ENCODE results near the gene MGST1. TPM values are rescaled to one million over a fixed set of nuclear protein-coding genes. Genes with fewer than 3 reads are reported as not detected.

Gene MGST1
- polyA plus RNA-seq, 3 donors from 2014 or later = 0.63 to 9.1 (median 3.5) TPM

DNA sequence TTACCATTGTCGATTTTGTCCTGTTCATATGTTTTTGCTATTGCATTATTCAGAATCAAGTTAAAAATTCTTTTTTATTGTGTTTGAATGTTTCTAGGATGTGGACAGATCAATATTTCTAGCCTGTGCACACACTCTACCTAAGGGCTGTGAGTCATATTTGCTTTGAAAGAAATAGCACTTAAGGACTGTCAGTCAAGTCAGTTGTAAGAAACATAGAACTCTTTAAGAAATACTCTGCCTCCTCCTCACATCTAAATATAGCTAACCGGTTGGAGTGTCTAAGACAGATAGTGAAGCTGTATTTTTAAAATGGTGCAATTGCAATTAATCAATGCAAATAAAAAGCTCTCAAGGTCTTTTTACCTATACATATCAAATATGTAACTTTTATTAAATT lies 17.9 kb upstream of the MGST1 start:
- Mint-ChIP-seq H3K27ac (no peak overlapping the region), H3K4me3 (no peak overlapping the region), H3K27me3 (ENCODE audit: low read depth in 3 of 3) (peaks cover 0 to 2% (median 0%) of the 10 kb centered on the region in 3 donors), H3K9me3 (peaks cover 3 to 53% (median 14%) of the 10 kb centered on the region in 6 donors), H3K36me3 (no peaks in the 10 kb centered on the region), H3K4me1 (no peaks in the 10 kb centered on the region)
- no peak for DNase-seq

DNA sequence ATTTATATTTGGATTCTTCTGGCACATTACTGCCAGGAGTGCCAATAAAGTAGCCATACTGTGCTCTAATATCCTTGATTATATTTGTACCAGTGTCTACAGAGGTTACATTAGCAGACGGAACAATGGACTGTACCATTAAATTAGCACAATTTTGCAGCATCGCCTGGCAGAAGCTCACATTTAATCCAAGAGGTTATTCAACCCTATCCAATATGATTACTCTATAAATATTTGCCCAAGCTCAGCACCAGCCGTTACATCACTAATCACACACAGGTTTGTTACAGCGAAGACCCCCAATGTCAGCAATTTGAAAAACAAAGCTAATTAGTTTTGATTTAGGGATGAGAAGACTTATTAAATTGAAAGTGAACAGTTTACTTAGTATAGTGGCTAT lies 16.9 kb upstream of the MGST1 start:
- no peak overlapping the region for H3K27ac Mint-ChIP-seq
- no peak for DNase-seq
- H3K36me3 Mint-ChIP-seq = no peaks in the 10 kb centered on the region
- H3K27me3 Mint-ChIP-seq (ENCODE audit: low read depth in 3 of 3) = peaks cover 0 to 2% (median 0%) of the 10 kb centered on the region in 3 donors
- no peaks in the 10 kb centered on the region for H3K4me1 Mint-ChIP-seq
- H3K9me3 Mint-ChIP-seq = peaks cover 3 to 54% (median 13%) of the 10 kb centered on the region in 6 donors
- H3K4me3 Mint-ChIP-seq = no peak overlapping the region

GRCh38 chr12:16331998-16332397 lies 15.4 kb upstream of the MGST1 start:
- no peaks in the 10 kb centered on the region for H3K4me1 Mint-ChIP-seq
- H3K27ac Mint-ChIP-seq = no peak overlapping the region
- H3K4me3 Mint-ChIP-seq = no peak overlapping the region
- no peaks in the 10 kb centered on the region for H3K36me3 Mint-ChIP-seq
- peaks cover 2 to 47% (median 10%) of the 10 kb centered on the region in 6 donors for H3K9me3 Mint-ChIP-seq
- H3K27me3 Mint-ChIP-seq (ENCODE audit: low read depth in 3 of 3) = peaks cover 0 to 2% (median 0%) of the 10 kb centered on the region in 3 donors
- DNase-seq = no peak

DNA sequence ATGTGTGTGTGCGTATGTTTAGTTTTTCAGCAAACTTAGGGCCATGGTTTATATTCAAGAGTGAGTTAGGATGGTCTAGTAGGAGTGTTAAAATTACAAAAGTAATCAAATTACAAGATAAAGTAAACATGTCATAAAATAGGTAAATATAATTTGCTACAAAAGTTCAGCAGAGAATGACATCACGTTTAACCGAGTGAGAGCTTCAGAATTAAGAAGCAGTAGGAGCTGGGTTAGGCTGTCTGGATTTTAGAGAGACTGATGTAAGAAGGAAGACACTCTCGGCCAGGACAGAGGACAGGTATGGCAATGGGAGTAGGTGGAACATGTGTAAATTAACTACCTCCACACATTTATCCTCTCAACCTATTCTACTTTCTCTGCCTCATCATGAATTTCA lies 11.6 kb upstream of the MGST1 start:
- H3K27ac Mint-ChIP-seq = no peak overlapping the region
- no peaks in the 10 kb centered on the region for H3K27me3 Mint-ChIP-seq (ENCODE audit: low read depth in 3 of 3)
- DNase-seq = no peak
- H3K4me3 Mint-ChIP-seq = no peak overlapping the region
- H3K36me3 Mint-ChIP-seq = no peaks in the 10 kb centered on the region
- H3K4me1 Mint-ChIP-seq = no peaks in the 10 kb centered on the region
- peaks cover 2 to 32% (median 10%) of the 10 kb centered on the region in 6 donors for H3K9me3 Mint-ChIP-seq

- no peaks in the 10 kb centered on the region for H3K36me3 Mint-ChIP-seq
Measured at GRCh38 chr12:16344269-16344668, 3.2 kb upstream of the MGST1 start.

GRCh38 chr12:16345105-16345504 lies 2.3 kb upstream of the MGST1 start:
- Mint-ChIP-seq H3K27ac (no peak overlapping the region), H3K4me1 (peaks cover 0 to 5% of the 10 kb centered on the region in 2 donors), H3K4me3 (no peak overlapping the region), H3K36me3 (no peaks in the 10 kb centered on the region), H3K9me3 (peaks cover 4 to 17% (median 11%) of the 10 kb centered on the region in 6 donors), H3K27me3 (ENCODE audit: low read depth in 3 of 3) (peaks cover 0 to 5% (median 3%) of the 10 kb centered on the region in 3 donors)
- DNase-seq = no peak

More at GRCh38 chr12:16344269-16344668, 3.2 kb upstream of the MGST1 start:
- peaks cover 0 to 5% of the 10 kb centered on the region in 2 donors for H3K4me1 Mint-ChIP-seq
- peaks cover 0 to 5% (median 3%) of the 10 kb centered on the region in 3 donors for H3K27me3 Mint-ChIP-seq (ENCODE audit: low read depth in 3 of 3)
- H3K9me3 Mint-ChIP-seq = peaks cover 4 to 18% (median 12%) of the 10 kb centered on the region in 6 donors
- H3K27ac Mint-ChIP-seq = no peak overlapping the region
- H3K4me3 Mint-ChIP-seq = no peak overlapping the region
- no peak for DNase-seq

- H3K9me3 Mint-ChIP-seq = peaks cover 4 to 19% (median 10%) of the 10 kb centered on the region in 6 donors
- no peaks in the 10 kb centered on the region for H3K36me3 Mint-ChIP-seq
- H3K4me1 Mint-ChIP-seq = peaks cover 0 to 5% of the 10 kb centered on the region in 2 donors
- no peak for DNase-seq
- peak overlapping the region in 1 of 5 donors; percentile 36 for H3K4me3 Mint-ChIP-seq
- peaks cover 0 to 5% (median 3%) of the 10 kb centered on the region in 3 donors for H3K27me3 Mint-ChIP-seq (ENCODE audit: low read depth in 3 of 3)
- no peak overlapping the region for H3K27ac Mint-ChIP-seq
Measured at GRCh38 chr12:16346958-16347357, 487 bp upstream of the MGST1 start.

DNA sequence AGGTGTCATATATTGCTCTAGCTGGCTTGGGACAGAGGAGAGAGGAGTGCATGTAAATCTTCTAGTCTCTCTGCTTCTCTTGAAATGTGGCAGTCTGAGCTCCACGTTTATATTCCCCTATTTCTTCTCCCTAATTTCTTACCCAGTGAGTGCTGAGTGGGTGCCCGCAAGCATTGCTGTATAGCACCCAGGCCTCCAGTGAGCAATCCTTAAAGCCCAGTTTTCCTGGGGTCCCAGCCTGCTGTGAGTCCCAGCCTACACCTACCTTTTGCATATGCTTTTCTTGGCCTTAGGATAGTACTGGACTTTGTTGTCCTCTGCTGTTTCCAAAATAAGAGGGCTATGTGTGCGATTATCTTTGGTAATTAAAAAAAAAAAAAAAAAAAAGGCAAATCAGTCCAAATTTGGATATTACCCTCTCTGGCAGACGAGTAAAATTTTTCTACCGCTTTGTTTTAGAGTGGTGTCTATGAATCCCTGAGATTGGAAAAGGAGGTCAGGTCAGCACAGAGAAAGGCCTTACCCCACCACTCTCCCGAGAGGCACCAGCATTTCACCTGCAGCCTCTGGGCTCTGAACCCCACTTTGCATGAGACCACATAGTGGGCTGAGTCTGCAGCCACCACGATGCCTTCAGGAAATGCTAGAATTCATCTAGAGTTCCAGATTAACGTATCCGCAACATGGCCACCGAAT lies 1.1 kb downstream of the MGST1 start:
- Mint-ChIP-seq H3K9me3 (peaks cover 4 to 19% (median 7%) of the 10 kb centered on the region in 6 donors), H3K4me1 (peaks cover 0 to 5% of the 10 kb centered on the region in 2 donors), H3K4me3 (no peak overlapping the region)

DNA sequence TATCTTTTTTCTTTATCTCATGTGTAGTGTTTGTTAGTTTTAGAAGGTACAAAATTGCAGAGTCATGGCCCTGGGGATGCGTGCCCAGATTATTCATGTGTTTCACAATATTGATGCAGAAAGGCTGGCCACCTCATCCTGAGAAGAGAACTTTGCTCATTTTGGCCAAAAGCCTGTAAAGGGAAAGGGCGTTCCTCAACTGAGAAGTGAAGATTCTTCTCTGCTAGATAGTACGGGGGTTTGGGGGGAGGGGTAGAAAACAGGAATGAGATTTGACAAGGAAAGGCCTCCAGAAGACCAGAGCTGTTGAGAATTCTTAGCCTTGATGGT lies 1.7 kb downstream of the MGST1 start:
- no peak overlapping the region for H3K4me3 Mint-ChIP-seq
- peaks cover 0 to 5% of the 10 kb centered on the region in 2 donors for H3K4me1 Mint-ChIP-seq
- H3K36me3 Mint-ChIP-seq = no peaks in the 10 kb centered on the region
- peaks cover 0 to 5% (median 3%) of the 10 kb centered on the region in 3 donors for H3K27me3 Mint-ChIP-seq (ENCODE audit: low read depth in 3 of 3)
- H3K27ac Mint-ChIP-seq = no peak overlapping the region
- H3K9me3 Mint-ChIP-seq = peaks cover 4 to 15% (median 7%) of the 10 kb centered on the region in 6 donors
- no peak for DNase-seq

More for the DNA sequence above, 1.1 kb downstream of the MGST1 start:
- DNase-seq = no peak
- peaks cover 0 to 5% (median 3%) of the 10 kb centered on the region in 3 donors for H3K27me3 Mint-ChIP-seq (ENCODE audit: low read depth in 3 of 3)
- H3K36me3 Mint-ChIP-seq = no peaks in the 10 kb centered on the region
- no peak overlapping the region for H3K27ac Mint-ChIP-seq

- DNase-seq = no peak
- H3K4me3 Mint-ChIP-seq = no peak overlapping the region
- peaks cover 0 to 5% (median 3%) of the 10 kb centered on the region in 3 donors for H3K27me3 Mint-ChIP-seq (ENCODE audit: low read depth in 3 of 3)
- H3K36me3 Mint-ChIP-seq = no peaks in the 10 kb centered on the region
- H3K9me3 Mint-ChIP-seq = peaks cover 0 to 15% (median 6%) of the 10 kb centered on the region in 6 donors
- H3K4me1 Mint-ChIP-seq = peaks cover 0 to 5% of the 10 kb centered on the region in 2 donors
- H3K27ac Mint-ChIP-seq = no peak overlapping the region
Measured at GRCh38 chr12:16350682-16351081, 3.2 kb downstream of the MGST1 start.

GRCh38 chr12:16352481-16352880 lies 5.0 kb downstream of the MGST1 start:
- Mint-ChIP-seq H3K36me3 (no peaks in the 10 kb centered on the region), H3K4me1 (no peaks in the 10 kb centered on the region), H3K27me3 (ENCODE audit: low read depth in 3 of 3) (no peaks in the 10 kb centered on the region), H3K4me3 (no peak overlapping the region), H3K27ac (no peak overlapping the region), H3K9me3 (peaks cover 0 to 10% (median 2%) of the 10 kb centered on the region in 6 donors)
- DNase-seq = no peak

DNA sequence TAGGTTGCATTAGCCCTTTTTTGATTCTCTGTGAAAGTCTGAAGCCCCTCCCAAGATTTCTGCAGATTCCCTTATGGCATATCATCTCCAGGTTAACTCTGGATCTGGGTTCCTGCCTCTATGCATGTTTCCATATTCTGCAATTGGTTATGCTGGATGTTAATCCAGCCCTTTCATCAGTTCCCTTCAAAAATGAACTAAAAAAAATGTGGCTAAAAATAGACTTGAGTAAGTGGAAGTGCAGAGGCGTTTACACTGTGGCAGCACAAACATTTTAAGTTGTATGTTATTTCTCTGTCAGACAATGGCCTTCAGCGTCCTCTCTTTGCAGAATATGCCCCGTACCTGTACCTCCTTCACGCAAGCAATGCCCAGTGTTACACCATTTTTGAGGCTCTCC lies 11.4 kb downstream of the MGST1 start:
- H3K27ac Mint-ChIP-seq = no peak overlapping the region
- H3K36me3 Mint-ChIP-seq = no peaks in the 10 kb centered on the region
- H3K9me3 Mint-ChIP-seq = peaks cover 0 to 19% (median 7%) of the 10 kb centered on the region in 6 donors
- no peaks in the 10 kb centered on the region for H3K27me3 Mint-ChIP-seq (ENCODE audit: low read depth in 3 of 3)
- no peak for DNase-seq
- no peaks in the 10 kb centered on the region for H3K4me1 Mint-ChIP-seq
- H3K4me3 Mint-ChIP-seq = no peak overlapping the region

GRCh38 chr12:16359512-16360491 lies 12.4 kb downstream of the MGST1 start:
- H3K27ac Mint-ChIP-seq = no peak overlapping the region
- no peak for DNase-seq
- H3K9me3 Mint-ChIP-seq = peaks cover 0 to 19% (median 7%) of the 10 kb centered on the region in 6 donors
- no peaks in the 10 kb centered on the region for H3K36me3 Mint-ChIP-seq
- no peaks in the 10 kb centered on the region for H3K27me3 Mint-ChIP-seq (ENCODE audit: low read depth in 3 of 3)
- no peak overlapping the region for H3K4me3 Mint-ChIP-seq
- H3K4me1 Mint-ChIP-seq = no peaks in the 10 kb centered on the region

Measured in immature natural killer cell (primary cell).